T-helper 17 cell (primary cell): Measurements from ENCODE around the gene TRMT1. TPM values are rescaled to one million over a fixed set of nuclear protein-coding genes. Genes with fewer than 3 reads are reported as not detected.

Experiments used
- ATAC-seq: fragments of 150-1000 bp; cut with Tn5 transposase; 2 replicates; pipeline ENCODE4 v1.10.0; 2021; ENCODE audit warnings: mild to moderate bottlenecking, moderate library complexity
- DNase-seq, 3 donors: peaks; one replicate each; pipeline versions ENCODE4 v3.0.0 to v3.0.0-alpha.2; 2020 to 2021
- H3K9me3 ChIP-seq: one replicate; pipeline ENCODE4 v1.7.0; 2013; ENCODE audit warnings: low read length, mild to moderate bottlenecking; ENCODE audit not compliant: control insufficient read depth, poor library complexity, severe bottlenecking
- H3K27ac Mint-ChIP-seq: one replicate; pipeline ENCODE4 v1.8.0; 2022; ENCODE audit warnings: mild to moderate bottlenecking, moderate library complexity, mixed read lengths
- H3K27me3 Mint-ChIP-seq: one replicate; pipeline ENCODE4 v1.8.0; 2022; ENCODE audit warnings: mixed read lengths
- H3K36me3 Mint-ChIP-seq: one replicate; pipeline ENCODE4 v1.8.0; 2022; ENCODE audit warnings: low read depth, mixed read lengths
- H3K4me1 Mint-ChIP-seq: one replicate; pipeline ENCODE4 v1.8.0; 2022; ENCODE audit warnings: mild to moderate bottlenecking, mixed read lengths
- H3K4me3 Mint-ChIP-seq: one replicate; pipeline ENCODE4 v1.8.0; 2022; ENCODE audit warnings: mild to moderate bottlenecking, moderate library complexity, mixed read lengths
- total RNA-seq, 4 donors: library from RNA in 2 of 4; stranded (reverse) in 2 of 4; gene quantifications; one replicate each; pipeline ENCODE4 v1.2.3 and lab custom pipeline; 2022 to 2026

The TRMT1 gene
- total RNA-seq, 2 donors from 2014 or later: 60.3 to 72.3 TPM

DNA sequence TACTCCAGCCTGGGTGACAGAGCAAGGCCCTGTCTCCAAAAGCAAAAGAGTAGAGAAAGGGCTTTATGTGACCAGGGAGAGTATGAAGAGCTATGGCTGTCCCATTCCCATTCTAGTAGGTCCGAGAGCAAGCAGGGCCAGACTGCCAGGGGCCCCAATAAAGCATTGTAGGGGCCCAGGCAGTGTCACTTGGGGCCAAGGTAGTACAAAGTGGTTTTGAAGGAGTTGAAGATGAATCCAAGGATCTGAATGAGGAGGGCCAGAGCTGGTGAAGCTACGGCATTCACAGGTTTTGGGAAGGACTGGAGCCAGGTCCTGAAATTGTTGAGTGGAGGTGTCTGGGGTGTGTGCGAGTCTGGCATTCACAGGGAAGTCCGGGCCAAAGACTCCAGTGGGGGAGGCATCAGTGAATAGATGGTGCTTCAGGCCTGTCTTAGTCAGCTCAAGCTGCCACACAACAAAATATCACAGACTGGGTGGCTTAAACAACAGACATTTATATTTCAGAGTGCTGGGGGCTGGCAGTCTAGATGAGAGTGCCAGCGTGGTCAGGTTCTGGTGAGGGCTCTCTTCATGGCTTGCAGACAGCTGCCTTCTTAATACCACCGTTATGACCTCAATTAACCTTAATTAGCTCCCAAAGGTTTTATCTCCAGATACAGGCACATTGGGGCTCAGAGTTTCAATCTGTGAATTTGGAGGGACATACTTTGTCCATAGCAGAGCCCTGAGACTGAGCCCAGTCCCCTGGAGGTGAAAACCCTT is 11.5 kb upstream of the TRMT1 start:
- no peak overlapping the region for H3K4me3 Mint-ChIP-seq
- no peaks in the 10 kb centered on the region for H3K36me3 Mint-ChIP-seq
- ATAC-seq (no peak), DNase-seq (no peak)
- peak overlapping the region; percentile 43 for H3K27ac Mint-ChIP-seq
- no peaks in the 10 kb centered on the region for H3K27me3 Mint-ChIP-seq
- no peaks in the 10 kb centered on the region for H3K9me3 ChIP-seq
- peaks cover 27% of the 10 kb centered on the region for H3K4me1 Mint-ChIP-seq

DNA sequence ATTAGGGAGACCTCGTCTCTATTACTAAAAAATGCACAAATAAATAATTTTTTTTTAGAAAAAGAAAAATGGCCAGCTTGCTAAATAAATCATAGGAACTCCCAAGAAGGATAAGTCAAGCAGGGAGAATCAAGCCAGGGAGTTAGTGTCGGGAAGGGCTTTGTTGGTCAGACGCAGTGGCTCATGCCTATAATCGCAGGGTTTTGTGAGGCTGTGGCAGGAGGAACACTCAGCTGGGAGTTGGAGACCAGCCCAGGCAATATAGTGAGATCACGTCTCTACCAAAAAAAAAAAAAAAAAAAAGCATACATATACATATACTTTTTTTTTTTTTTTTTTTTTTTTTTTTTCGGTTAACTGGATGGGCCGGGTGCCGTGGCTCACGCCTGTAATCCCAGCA is 10.5 kb upstream of the TRMT1 start:
- no peaks in the 10 kb centered on the region for H3K9me3 ChIP-seq
- peaks cover 26% of the 10 kb centered on the region for H3K4me1 Mint-ChIP-seq
- no peak for ATAC-seq
- no peaks in the 10 kb centered on the region for H3K27me3 Mint-ChIP-seq
- H3K27ac Mint-ChIP-seq: no peak overlapping the region
- H3K36me3 Mint-ChIP-seq: no peaks in the 10 kb centered on the region
- DNase-seq: no peak
- no peak overlapping the region for H3K4me3 Mint-ChIP-seq

DNA sequence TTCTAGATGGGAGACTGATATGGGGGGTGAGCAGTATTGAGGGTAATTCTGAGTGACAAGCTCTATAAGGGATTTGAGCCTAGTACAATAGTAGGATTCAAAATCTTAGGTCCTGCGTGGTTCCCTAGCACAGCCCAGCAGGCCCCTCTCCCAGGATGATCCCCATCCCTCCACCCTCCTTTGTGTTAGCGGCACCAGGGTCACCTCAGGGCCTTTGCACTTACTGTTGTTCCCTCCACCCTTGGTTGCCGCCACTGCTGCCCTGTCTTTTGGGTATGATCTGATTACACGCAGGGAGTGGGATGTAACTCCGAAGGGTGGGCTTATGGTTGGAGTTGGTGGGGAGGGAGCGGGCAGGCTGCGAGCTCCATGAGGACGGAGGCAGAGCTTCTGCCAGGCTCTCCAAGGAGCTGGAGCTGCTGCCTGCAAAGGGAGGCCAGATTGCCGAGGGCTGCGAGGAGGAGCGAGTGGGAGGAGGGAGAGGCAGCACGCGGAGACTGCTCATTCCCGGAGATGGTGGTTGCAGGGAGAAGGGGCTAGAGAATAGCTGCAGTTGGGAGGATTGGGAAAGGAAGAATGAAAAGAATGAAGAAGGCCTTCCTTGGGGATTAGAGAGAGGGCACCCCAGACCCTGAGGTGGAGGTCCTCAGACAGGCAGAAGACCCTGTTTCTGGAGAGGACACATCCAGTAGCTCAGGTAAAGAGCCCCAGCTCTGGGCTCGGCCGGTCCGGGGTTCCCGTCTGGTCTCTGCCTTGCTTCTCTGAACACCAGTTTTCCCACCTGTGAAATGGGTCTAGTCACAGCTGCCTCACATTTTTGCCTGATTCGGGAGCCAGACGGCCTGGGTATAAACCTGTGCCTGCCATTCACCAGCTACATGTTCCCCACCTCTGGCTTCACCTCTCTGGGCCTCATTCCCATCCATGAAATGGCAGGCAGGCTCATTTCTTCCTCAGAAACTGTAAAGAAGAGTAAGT is 6.7 kb upstream of the TRMT1 start:
- peaks cover 34% of the 10 kb centered on the region for H3K4me1 Mint-ChIP-seq
- H3K36me3 Mint-ChIP-seq: no peaks in the 10 kb centered on the region
- peak overlapping the region; percentile 69 for H3K4me3 Mint-ChIP-seq
- ATAC-seq (no peak), DNase-seq (no peak)
- no peaks in the 10 kb centered on the region for H3K27me3 Mint-ChIP-seq
- H3K9me3 ChIP-seq: no peaks in the 10 kb centered on the region
- peak overlapping the region; percentile 86 for H3K27ac Mint-ChIP-seq

DNA sequence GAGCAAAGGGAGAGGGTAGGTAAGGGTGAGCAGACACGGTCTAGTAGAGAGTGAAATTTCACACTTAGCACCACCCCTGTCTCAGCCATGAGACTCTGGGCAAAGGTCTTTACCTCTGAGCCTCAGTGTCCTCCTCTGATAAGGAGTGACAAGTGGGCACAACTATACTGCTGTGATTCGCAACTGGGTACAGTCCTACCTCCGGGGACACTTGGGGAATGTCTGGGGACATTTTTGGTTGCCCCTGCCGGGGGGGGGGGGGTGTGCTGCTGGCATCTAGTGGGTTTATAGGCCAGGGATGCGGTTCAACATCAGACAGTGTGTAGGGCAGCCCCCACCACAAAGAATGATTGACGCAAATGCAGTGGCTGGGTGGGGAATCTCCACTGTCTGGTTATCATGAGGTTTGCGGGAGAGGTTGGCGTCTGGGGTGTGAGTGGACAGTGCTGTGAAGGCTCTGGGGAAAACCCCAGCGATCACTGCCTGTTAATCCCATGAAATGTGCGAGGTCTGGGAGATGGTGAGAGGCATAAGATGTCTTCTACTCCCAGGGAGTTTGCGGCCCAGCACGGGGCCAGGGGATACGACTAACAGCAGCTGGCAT is 5.8 kb upstream of the TRMT1 start:
- DNase-seq (no peak), ATAC-seq (peak; percentile 22)
- Mint-ChIP-seq H3K27ac (peak overlapping the region; percentile 86), H3K4me3 (peak overlapping the region; percentile 69), H3K27me3 (no peaks in the 10 kb centered on the region), H3K4me1 (peaks cover 32% of the 10 kb centered on the region), H3K36me3 (no peaks in the 10 kb centered on the region)
- no peaks in the 10 kb centered on the region for H3K9me3 ChIP-seq

DNA sequence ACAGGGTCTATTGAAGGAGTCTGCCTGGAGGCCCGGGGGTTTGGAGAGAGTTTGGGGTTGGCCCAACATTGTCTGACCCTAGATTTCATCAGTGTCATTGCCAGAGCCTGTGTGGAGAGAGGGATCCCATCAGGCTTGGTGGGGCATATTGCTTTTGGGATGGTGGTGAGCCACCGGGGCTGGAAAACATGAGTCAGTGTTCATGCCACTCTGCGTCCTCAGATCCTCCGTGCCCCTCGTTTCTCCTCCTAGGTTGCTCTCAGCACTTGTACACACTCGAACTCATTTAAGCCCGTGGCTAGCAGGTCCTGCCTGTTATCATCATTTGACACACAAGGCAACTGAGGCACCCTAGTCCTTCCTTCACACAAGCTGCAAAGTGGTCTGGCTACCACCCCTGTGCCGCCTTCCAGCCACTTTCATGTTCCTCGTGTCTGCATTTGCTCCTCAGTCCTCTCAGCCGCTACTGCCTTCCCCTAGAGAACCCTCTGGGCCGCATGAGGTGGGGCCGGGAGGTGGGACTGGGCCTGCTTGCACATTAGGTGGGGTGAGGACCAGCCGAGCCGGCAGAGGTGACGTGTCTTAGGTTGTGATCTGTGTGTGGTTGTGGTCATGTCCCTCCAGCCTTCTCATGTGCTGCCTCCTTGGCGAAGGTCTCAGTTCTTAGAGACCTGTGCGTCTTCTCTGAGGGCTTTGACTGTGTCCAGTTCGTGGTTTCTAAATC is 5.2 kb upstream of the TRMT1 start:
- no peak for ATAC-seq
- H3K4me3 Mint-ChIP-seq: peak overlapping the region; percentile 2
- peaks cover 36% of the 10 kb centered on the region for H3K4me1 Mint-ChIP-seq

DNA sequence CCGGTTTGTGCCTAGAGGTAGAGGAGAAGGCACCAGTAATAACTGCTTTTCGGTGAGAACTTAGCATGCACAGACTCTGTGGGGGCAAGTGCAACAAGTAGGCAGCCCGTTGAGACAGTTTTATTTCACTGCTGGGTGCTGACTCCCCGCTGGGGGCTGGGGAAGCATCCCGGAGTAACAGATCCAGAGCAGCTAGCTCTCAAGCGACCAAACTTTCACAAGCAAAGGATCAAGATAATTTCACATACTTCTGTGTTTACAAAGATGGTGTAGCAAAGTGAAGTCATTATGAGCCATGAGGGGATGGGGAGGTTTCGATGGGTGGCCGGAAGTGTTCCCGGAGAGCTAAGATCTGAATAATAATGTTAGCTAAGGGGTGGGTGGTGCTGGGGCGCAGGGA is 4.3 kb upstream of the TRMT1 start:
- no peaks in the 10 kb centered on the region for H3K27me3 Mint-ChIP-seq
- peaks cover 40% of the 10 kb centered on the region for H3K4me1 Mint-ChIP-seq
- H3K27ac Mint-ChIP-seq: peak overlapping the region; percentile 67
- no peaks in the 10 kb centered on the region for H3K36me3 Mint-ChIP-seq
- H3K9me3 ChIP-seq: no peaks in the 10 kb centered on the region
- no peak overlapping the region for H3K4me3 Mint-ChIP-seq
- ATAC-seq (no peak), DNase-seq (no peak)

More for the DNA sequence above, 5.2 kb upstream of the TRMT1 start:
- Mint-ChIP-seq H3K27me3 (no peaks in the 10 kb centered on the region), H3K36me3 (no peaks in the 10 kb centered on the region), H3K27ac (peak overlapping the region; percentile 86)
- no peaks in the 10 kb centered on the region for H3K9me3 ChIP-seq
- DNase-seq: no peak

DNA sequence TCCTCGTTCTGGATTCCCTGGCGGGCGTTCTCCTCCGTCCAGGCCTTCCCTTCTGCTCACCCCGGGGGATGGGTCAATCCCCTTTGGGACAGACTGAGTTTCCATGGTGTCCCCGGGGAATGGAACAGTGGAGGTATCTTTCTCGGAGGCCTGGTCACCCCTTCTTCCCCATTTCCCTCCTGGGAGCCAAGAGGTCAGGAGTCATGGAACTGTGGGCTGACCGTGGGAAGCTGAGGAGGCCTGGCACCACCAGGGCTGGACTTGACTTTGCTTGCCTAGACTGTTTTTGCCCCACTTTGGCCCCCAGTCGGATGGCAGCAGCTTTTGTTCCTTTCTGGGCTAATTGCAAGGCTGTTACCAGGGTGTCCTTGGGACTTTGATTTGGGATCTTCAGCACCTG is 3.5 kb upstream of the TRMT1 start:
- ATAC-seq: no peak
- DNase-seq: no peak
- Mint-ChIP-seq H3K4me3 (peak overlapping the region; percentile 62), H3K36me3 (no peaks in the 10 kb centered on the region), H3K4me1 (peaks cover 44% of the 10 kb centered on the region), H3K27ac (peak overlapping the region; percentile 67), H3K27me3 (no peaks in the 10 kb centered on the region)
- H3K9me3 ChIP-seq: no peaks in the 10 kb centered on the region

DNA sequence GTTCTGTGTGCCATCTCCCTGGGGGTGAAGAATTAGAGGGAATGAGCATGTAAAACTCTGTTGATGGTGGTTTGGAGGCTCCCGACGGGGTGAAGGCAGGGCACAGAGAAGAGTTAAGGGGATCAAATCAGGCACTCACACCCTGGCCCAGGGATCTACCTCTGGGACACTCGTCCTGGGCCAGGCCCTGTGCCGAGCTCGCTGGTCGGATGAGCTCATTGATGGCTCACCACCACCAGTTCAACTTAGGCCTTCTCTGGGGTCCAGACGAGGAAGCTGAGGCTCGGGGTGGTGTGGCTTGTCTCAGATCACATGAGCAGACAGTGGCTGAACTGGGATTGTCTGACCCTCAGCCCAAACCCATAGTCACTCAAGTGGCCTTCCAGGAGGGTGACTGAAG is 3.1 kb upstream of the TRMT1 start:
- Mint-ChIP-seq H3K4me3 (peak overlapping the region; percentile 91), H3K27ac (peak overlapping the region; percentile 67), H3K36me3 (no peaks in the 10 kb centered on the region), H3K27me3 (no peaks in the 10 kb centered on the region), H3K4me1 (peaks cover 44% of the 10 kb centered on the region)
- DNase-seq (no peak), ATAC-seq (no peak)
- H3K9me3 ChIP-seq: no peaks in the 10 kb centered on the region

DNA sequence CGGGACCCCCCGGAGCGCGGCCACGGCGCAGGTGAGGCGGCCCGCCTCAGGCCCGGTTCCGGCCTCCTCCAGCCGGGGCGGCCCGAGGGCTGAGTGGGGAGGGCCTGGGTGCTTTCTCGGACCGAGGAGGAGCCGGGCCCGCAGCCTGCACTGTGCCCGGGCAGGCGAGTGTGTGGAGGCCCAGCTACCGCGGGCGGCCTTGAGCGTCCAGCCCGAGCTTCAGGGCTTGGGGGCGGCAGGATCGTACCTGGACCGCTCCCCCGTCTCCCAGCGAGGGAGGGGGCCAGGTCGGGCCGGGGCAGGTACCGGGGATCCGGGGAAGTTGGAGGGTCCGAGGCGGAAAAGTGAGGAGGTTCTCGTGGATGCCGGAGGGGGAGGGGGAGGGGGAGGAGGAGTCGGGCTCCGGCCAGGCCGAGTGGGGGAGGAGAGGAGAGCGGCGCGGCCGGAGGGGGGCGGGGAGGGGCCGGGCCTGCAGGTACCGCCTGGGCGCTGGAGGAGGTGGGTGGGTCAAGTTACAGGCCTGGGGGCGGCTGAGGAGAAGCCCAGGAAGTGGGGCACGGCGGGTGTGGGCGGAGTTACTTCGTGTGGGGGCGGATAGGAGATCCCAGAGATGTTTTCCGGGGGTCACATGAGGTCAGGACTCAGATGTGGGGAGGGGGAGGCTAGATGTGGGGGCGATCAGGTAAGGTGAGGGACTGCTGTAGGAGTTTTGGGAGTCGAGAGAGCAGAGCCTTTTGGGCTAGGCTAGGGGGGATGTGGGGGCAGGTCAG is 2.1 kb upstream of the TRMT1 start:
- Mint-ChIP-seq H3K27ac (peak overlapping the region; percentile 67), H3K4me3 (peak overlapping the region; percentile 91), H3K27me3 (no peaks in the 10 kb centered on the region), H3K36me3 (no peaks in the 10 kb centered on the region), H3K4me1 (peaks cover 44% of the 10 kb centered on the region)
- DNase-seq (no peak), ATAC-seq (no peak)
- H3K9me3 ChIP-seq: no peaks in the 10 kb centered on the region

DNA sequence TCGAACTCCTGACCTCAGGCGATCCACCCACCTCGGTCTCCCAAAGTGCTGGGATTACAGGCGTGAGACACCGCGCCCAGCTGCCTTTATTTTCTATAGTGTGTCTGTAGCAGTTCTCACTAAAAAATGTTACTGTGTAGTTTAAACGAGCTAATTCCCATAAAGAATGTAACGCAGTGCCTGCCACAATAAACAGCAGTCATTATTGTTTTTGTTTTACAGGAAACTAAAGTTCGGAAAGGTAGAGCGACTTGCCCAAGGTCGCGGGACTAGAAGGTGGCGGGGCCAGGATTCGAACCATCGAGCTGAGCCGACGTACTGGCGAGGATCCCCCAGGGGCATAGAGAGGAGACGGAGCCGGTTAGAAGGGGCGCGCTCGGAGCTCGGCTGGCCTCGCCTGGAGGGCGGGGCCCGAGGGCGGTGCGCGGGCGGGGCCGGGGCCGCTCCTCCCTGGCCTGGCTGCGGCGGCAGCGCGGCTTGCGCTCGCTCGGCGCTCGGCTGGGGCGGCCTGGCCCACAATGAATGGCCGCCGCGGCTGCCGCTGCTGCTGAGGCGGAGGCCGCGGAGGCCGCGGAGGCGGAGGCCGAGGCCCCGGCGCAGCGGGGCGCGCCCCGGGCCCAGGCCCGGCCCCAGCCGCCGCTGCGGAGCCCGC is 1.4 kb upstream of the TRMT1 start, which contains the start of gene NACC1:
Gene NACC1, plus strand, starts transcription at position 493 of the 652 bp plus-strand sequence. CDS start 16,944 bp downstream, outside the sequence.
- no peaks in the 10 kb centered on the region for H3K9me3 ChIP-seq
- peak within 1 kb of the TSS; percentile 93 for H3K27ac Mint-ChIP-seq
- DNase-seq: peak; percentile 84 to 88 (median 87)
- peak within 1 kb of the TSS; percentile 98 for H3K4me3 Mint-ChIP-seq
- no peaks in the 10 kb centered on the region for H3K36me3 Mint-ChIP-seq
- H3K4me1 Mint-ChIP-seq: peaks cover 40% of the 10 kb centered on the region
- H3K27me3 Mint-ChIP-seq: no peaks in the 10 kb centered on the region
- ATAC-seq: peak; percentile 84

DNA sequence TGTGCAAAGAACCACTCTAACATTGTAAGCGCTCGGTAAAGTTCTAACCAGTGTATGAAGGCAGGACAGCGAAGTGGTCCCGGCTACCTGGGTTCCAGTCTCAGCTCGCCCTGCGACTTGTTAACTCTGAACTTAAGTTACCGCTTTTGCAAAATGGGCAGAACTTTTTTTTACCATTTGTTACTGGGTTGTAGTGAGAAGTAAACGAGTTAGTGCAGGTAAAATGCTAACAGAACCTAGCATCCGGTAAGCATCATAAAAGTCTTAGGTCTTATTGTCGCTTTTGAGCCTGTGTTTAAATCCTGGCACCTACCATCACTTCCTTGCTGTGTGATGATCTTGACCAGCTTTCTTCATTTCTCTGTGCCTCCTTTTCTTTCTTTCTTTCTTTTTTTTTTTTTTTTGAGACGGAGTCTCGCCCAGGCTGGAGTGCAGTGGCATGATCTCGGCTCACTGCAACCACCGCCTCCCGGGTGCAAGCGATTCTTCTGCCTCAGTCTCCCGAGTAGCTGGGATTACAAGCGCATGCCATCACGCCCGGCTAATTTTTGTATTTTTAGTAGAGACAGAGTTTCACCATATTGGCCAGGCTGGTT is 734 bp upstream of the TRMT1 start:
- no peaks in the 10 kb centered on the region for H3K27me3 Mint-ChIP-seq
- H3K27ac Mint-ChIP-seq: peak overlapping the region; percentile 93
- DNase-seq (no peak), ATAC-seq (peak; percentile 27)
- no peaks in the 10 kb centered on the region for H3K9me3 ChIP-seq
- H3K4me1 Mint-ChIP-seq: peaks cover 35% of the 10 kb centered on the region
- peak overlapping the region; percentile 98 for H3K4me3 Mint-ChIP-seq
- H3K36me3 Mint-ChIP-seq: no peaks in the 10 kb centered on the region
